Measurements from ENCODE around the gene MRPL1. TPM values are rescaled to one million over a fixed set of nuclear protein-coding genes. Genes with fewer than 3 reads are reported as not detected.

MRPL1 gene
- polyA plus RNA-seq, 3 donors = 4.0 to 11.8 (median 10.7) TPM

DNA sequence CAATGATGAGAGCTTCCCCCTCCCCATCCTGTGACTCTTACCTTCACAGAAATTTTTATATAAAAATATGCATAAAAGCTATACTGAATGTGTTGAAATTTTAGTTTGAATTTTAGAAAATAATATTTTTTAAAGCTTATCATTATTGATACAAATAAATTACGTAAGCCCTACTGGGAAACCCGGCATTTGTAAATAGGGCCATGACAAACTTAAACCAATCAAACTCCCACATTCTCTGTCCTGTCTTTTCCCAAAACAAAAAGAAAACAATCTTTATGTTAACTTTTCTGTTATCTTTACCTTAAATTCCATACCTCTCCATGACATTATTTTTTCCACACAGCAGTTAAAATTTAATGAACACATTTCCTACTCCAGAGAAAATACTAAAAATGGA lies 46.1 kb upstream of the MRPL1 start:
- peak in 1 of 3 donors; percentile 32 for DNase-seq
- Histone ChIP-seq H3K4me3 (replicated peaks in 1 of 3; ENCODE audit: low read depth in 2 of 3, low read length in 3 of 3) (no peak overlapping the region), H3K4me1 (ENCODE audit: control insufficient read depth in 1 of 2, insufficient read depth in 2 of 2, low read length in 2 of 2) (peaks cover 20% of the 10 kb centered on the region in 2 donors), H4K20me1 (ENCODE audit: insufficient read depth, low read length) (peaks cover 65% of the 10 kb centered on the region), H3K36me3 (replicated peaks in 1 of 2; ENCODE audit: control insufficient read depth in 1 of 2, insufficient read depth in 2 of 2, low read length in 2 of 2) (no peaks in the 10 kb centered on the region), H3K27me3 (ENCODE audit: control insufficient read depth in 2 of 2, insufficient read depth in 2 of 2, low read length in 2 of 2) (no peaks in the 10 kb centered on the region), H2AFZ (ENCODE audit: insufficient read depth, low read depth, low read length, poor library complexity, severe bottlenecking) (no peak overlapping the region), H3K79me2 (ENCODE audit: insufficient read depth, low read length) (peaks cover 96% of the 10 kb centered on the region), H3K4me2 (replicated peaks; ENCODE audit: extremely low read depth, low read length, poor library complexity, severe bottlenecking) (no peak overlapping the region), H3K9ac (ENCODE audit: insufficient read depth, low read length, poor library complexity, severe bottlenecking) (no peak overlapping the region), H3K27ac (ENCODE audit: low read depth in 1 of 2, low read length in 2 of 2) (no peak overlapping the region), H3K9me3 (replicated peaks in 1 of 2; ENCODE audit: control insufficient read depth in 1 of 2, insufficient read depth in 1 of 2, low read length in 2 of 2) (no peaks in the 10 kb centered on the region)
- peaks cover 2 to 3% of the 10 kb centered on the region in 2 donors for H3K36me3 Mint-ChIP-seq
- peaks cover 0 to 2% (median 2%) of the 10 kb centered on the region in 3 donors for H3K27me3 Mint-ChIP-seq (ENCODE audit: low read depth in 3 of 3)
- peaks cover 59% of the 10 kb centered on the region for H3K4me1 Mint-ChIP-seq
- 60% methylated on average over 1 of the region's 2 CpGs for WGBS (ENCODE audit: insufficient coverage)
- H3K4me3 Mint-ChIP-seq = no peak overlapping the region
- intact Hi-C loops (cut with micrococcal nuclease) = loop anchor here in 1 of 2 donors (10.0 kb wide), 1 partner anchor 82 kb away; no protein-coding TSS in a partner anchor
- H3K9me3 Mint-ChIP-seq = peaks cover 0 to 2% (median 0%) of the 10 kb centered on the region in 7 donors
- TF ChIP-seq, protein P1, sequence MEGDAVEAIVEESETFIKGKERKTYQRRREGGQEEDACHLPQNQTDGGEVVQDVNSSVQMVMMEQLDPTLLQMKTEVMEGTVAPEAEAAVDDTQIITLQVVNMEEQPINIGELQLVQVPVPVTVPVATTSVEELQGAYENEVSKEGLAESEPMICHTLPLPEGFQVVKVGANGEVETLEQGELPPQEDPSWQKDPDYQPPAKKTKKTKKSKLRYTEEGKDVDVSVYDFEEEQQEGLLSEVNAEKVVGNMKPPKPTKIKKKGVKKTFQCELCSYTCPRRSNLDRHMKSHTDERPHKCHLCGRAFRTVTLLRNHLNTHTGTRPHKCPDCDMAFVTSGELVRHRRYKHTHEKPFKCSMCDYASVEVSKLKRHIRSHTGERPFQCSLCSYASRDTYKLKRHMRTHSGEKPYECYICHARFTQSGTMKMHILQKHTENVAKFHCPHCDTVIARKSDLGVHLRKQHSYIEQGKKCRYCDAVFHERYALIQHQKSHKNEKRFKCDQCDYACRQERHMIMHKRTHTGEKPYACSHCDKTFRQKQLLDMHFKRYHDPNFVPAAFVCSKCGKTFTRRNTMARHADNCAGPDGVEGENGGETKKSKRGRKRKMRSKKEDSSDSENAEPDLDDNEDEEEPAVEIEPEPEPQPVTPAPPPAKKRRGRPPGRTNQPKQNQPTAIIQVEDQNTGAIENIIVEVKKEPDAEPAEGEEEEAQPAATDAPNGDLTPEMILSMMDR (IDR thresholded peaks at IDR 0.05) = no peak
- no peak overlapping the region for H3K27ac Mint-ChIP-seq

DNA sequence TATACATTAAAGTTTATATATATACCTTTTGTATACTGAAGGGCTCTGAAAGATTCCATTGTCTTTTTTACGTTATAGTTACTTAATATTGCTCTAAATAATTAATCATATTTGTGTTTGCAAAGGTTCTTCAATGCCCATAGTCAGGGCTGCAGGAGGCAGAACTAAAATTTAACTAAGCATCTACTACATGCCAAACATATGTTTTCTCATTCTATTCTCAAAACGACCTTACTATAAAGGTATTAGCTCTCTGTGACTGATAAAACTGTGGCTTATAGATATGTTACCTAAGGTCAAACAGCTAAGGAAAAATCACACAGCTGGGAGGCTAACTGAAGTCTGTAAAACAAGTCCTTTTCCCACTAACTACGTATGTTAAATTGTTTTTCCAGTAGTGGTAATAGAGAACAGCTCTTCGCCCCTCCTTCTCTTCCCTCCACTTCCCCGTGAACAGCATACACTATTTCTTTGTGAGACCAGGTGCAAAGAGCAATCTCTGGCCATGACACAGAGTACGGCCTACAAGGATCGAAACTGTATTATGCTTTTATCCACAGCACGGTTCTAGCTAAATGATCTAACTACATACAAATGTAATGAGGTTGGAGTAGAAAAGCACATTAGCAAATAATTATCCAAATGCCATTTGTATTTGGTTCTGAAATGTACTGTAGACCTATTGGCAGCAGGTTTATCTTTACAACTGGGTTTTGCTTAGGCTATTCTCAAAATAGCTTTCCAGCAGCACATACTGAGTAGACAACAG lies 45.1 kb upstream of the MRPL1 start:
- H3K9me3 Mint-ChIP-seq = peaks cover 0 to 2% (median 0%) of the 10 kb centered on the region in 7 donors
- peaks cover 2 to 3% of the 10 kb centered on the region in 2 donors for H3K36me3 Mint-ChIP-seq
- H3K4me1 ChIP-seq (ENCODE audit: control insufficient read depth in 1 of 2, insufficient read depth in 2 of 2, low read length in 2 of 2) = peaks cover 29 to 30% of the 10 kb centered on the region in 2 donors
- TF ChIP-seq, protein P1 (IDR thresholded peaks at IDR 0.05) = no peak
- H4K20me1 ChIP-seq (ENCODE audit: insufficient read depth, low read length) = peaks cover 56% of the 10 kb centered on the region
- H3K9ac ChIP-seq (ENCODE audit: insufficient read depth, low read length, poor library complexity, severe bottlenecking) = peak overlapping the region; percentile 93
- no peaks in the 10 kb centered on the region for H3K27me3 ChIP-seq (ENCODE audit: control insufficient read depth in 2 of 2, insufficient read depth in 2 of 2, low read length in 2 of 2)
- H3K9me3 ChIP-seq (replicated peaks in 1 of 2; ENCODE audit: control insufficient read depth in 1 of 2, insufficient read depth in 1 of 2, low read length in 2 of 2) = no peaks in the 10 kb centered on the region
- H3K79me2 ChIP-seq (ENCODE audit: insufficient read depth, low read length) = peaks cover 86% of the 10 kb centered on the region
- H3K27ac Mint-ChIP-seq = peak overlapping the region; percentile 90 to 99 (median 94)
- peaks cover 0 to 2% (median 2%) of the 10 kb centered on the region in 3 donors for H3K27me3 Mint-ChIP-seq (ENCODE audit: low read depth in 3 of 3)
- peak overlapping the region; percentile 69 to 95 (median 95) for H3K4me3 ChIP-seq (replicated peaks in 1 of 3; ENCODE audit: low read depth in 2 of 3, low read length in 3 of 3)
- 0% methylated on average over 1 of the region's 8 CpGs for WGBS (ENCODE audit: insufficient coverage)
- H3K4me1 Mint-ChIP-seq = peaks cover 60% of the 10 kb centered on the region
- H3K27ac ChIP-seq (ENCODE audit: low read depth in 1 of 2, low read length in 2 of 2) = peak overlapping the region; percentile 92 to 96
- H3K36me3 ChIP-seq (replicated peaks in 1 of 2; ENCODE audit: control insufficient read depth in 1 of 2, insufficient read depth in 2 of 2, low read length in 2 of 2) = no peaks in the 10 kb centered on the region
- DNase-seq = no peak
- no peak overlapping the region for H2AFZ ChIP-seq (ENCODE audit: insufficient read depth, low read depth, low read length, poor library complexity, severe bottlenecking)
- intact Hi-C loops (cut with micrococcal nuclease) = loop anchor here (1.0 to 10.0 kb wide), 3 partner anchors 45 to 83 kb away; partner anchors contain the start of gene MRPL1 (in 2 of the 2)
- peak overlapping the region; percentile 83 for H3K4me2 ChIP-seq (replicated peaks; ENCODE audit: extremely low read depth, low read length, poor library complexity, severe bottlenecking)
- H3K4me3 Mint-ChIP-seq = peak overlapping the region; percentile 90 to 100

All from CD14-positive monocyte (primary cell).